GM12878 (cell line): ENCODE measurements around the gene PLEKHG2. TPM values are rescaled to one million over a fixed set of nuclear protein-coding genes. Genes with fewer than 3 reads are reported as not detected.

Experiments used
- ATF3 ChIP-seq: IDR thresholded peaks from 2 replicates; pipeline ENCODE4 v1.6.1; 2011; ENCODE audit warnings: low read depth, mild to moderate bottlenecking, low read length, moderate library complexity, borderline replicate concordance; ENCODE audit errors: extremely low read depth
- BCL11A ChIP-seq: IDR thresholded peaks from 2 replicates; pipeline ENCODE4 v1.6.1; 2011; ENCODE audit warnings: low read depth, low read length
- BRCA1 ChIP-seq: IDR thresholded peaks from 2 replicates; pipeline ENCODE4 v1.6.1; 2011; ENCODE audit warnings: low read depth, low read length, improper control_type of control experiment
- CBFB ChIP-seq: IDR thresholded peaks from 2 replicates; pipeline ENCODE4 v1.6.1; 2016; ENCODE audit warnings: antibody characterized with exemption, low read depth
- CHD4 ChIP-seq: fragments of 200-600 bp; sonication (generic); IDR thresholded peaks from 2 replicates; pipeline ENCODE4 v1.6.1; 2016; ENCODE audit warnings: mild to moderate bottlenecking
- CTCF ChIP-seq, 3 experiments: IDR thresholded peaks in 2 of 3; conservative IDR thresholded peaks in 1 of 3; 2 replicates each; pipeline ENCODE4 v1.5.1; 2011; ENCODE audit warnings: low read depth in 3 of 3, low read length in 3 of 3, mild to moderate bottlenecking in 3 of 3, control low read depth in 2 of 3, moderate library complexity in 2 of 3, inconsistent platforms in 1 of 3, mixed read lengths in 1 of 3; ENCODE audit not compliant: control insufficient read depth in 2 of 3, insufficient read depth in 1 of 3; ENCODE audit errors: extremely low read depth in 1 of 3
- EED ChIP-seq: sonication (generic); IDR thresholded peaks from 2 replicates; pipeline ENCODE4 v1.6.1; 2016; ENCODE audit warnings: antibody characterized with exemption, low read depth
- ELK1 ChIP-seq: IDR thresholded peaks from 2 replicates; pipeline ENCODE4 v1.6.1; 2012; ENCODE audit warnings: low read depth, low read length, improper control_type of control experiment
- FOS ChIP-seq: IDR thresholded peaks from 3 replicates; pipeline ENCODE4 v1.6.1; 2011; ENCODE audit warnings: borderline replicate concordance; ENCODE audit not compliant: insufficient read length; ENCODE audit errors: extremely low read depth
- GABPA ChIP-seq: IDR thresholded peaks from 2 replicates; pipeline ENCODE4 v1.6.1; 2014; ENCODE audit warnings: antibody characterized with exemption, low read depth, mild to moderate bottlenecking, inconsistent platforms
- GATAD2B ChIP-seq: fragments of 450-650 bp; conservative IDR thresholded peaks from 2 replicates; pipeline ENCODE4 v1.6.1; 2017; ENCODE audit warnings: low read depth, mild to moderate bottlenecking, moderate library complexity
- IRF4 ChIP-seq: IDR thresholded peaks from 2 replicates; pipeline ENCODE4 v1.6.1; 2011; ENCODE audit warnings: low read depth, low read length
- MAX ChIP-seq: IDR thresholded peaks from 2 replicates; pipeline ENCODE4 v1.6.1; 2012; ENCODE audit warnings: low read depth, low read length, improper control_type of control experiment
- NFYB ChIP-seq: IDR thresholded peaks from 2 replicates; pipeline ENCODE4 v1.6.1; 2011; ENCODE audit warnings: low read depth, mild to moderate bottlenecking, low read length, improper control_type of control experiment, moderate library complexity; ENCODE audit not compliant: insufficient read depth
- PML ChIP-seq: IDR thresholded peaks from 2 replicates; pipeline ENCODE4 v1.6.1; 2012; ENCODE audit warnings: low read length, inconsistent platforms
- RCOR1 ChIP-seq: conservative IDR thresholded peaks from 2 replicates; pipeline ENCODE4 v1.6.1; 2012; ENCODE audit warnings: low read depth, low read length, improper control_type of control experiment
- RELB ChIP-seq: fragments of 450-650 bp; IDR thresholded peaks from 2 replicates; pipeline ENCODE4 v1.6.1; 2017; ENCODE audit warnings: low read depth, mild to moderate bottlenecking, moderate library complexity
- SMAD5 ChIP-seq: IDR thresholded peaks from 2 replicates; pipeline ENCODE4 v1.6.1; 2016; ENCODE audit warnings: antibody characterized with exemption, low read depth
- ZNF592 ChIP-seq: fragments of 450-650 bp; IDR thresholded peaks from 2 replicates; pipeline ENCODE4 v1.6.1; 2017; ENCODE audit warnings: mild to moderate bottlenecking, moderate library complexity
- polyA plus RNA-seq, 11 experiments: library from polyadenylated mRNA; depleted of rRNA in 4 of 11; unstranded in 6 of 11; stranded (reverse) in 5 of 11; fragments of >200 nt; fragmentation: Nextera tagmentation in 4 of 11; fragmentation: Illumina TruSeq in 1 of 11; extraction: Ambion mirVana in 4 of 11; extraction: Trizol in 1 of 11; gene quantifications; 1 replicate in 1 of 11; 2 replicates in 10 of 11; pipeline versions ENCODE4 v1.2.1 to v1.2.3, GENCODE V29; 2011 to 2016; ENCODE audit warnings: inconsistent platforms in 2 of 11, missing spikeins in 2 of 11, low read depth in 1 of 11
- total RNA-seq, 4 experiments: library from RNA; depleted of rRNA in 3 of 4; stranded (reverse); fragments of >200 nt in 3 of 4; fragmentation: Illumina TruSeq in 1 of 4; extraction: Trizol in 1 of 4; gene quantifications; 2 replicates each; pipeline versions ENCODE4 v1.2.1 to v1.2.3, GENCODE V29; 2013 to 2021

Gene PLEKHG2
- total and polyA plus RNA-seq, 10 of the 15 experiments (the other 5 are each of a cell fraction or from before 2014, with no cell fraction given), result 3.0 to 62.5 (median 17.2) TPM

GRCh38 chr19:39403331-39404312, 8.8 kb upstream of the PLEKHG2 start (continued):
- TF ChIP-seq MAX (peak; percentile 11; the same call in 1 of the 2 replicates), GATAD2B (peak; percentile 85), CTCF (IDR thresholded peaks at IDR 0.05 in 2 of 3, conservative IDR thresholded peaks at IDR 0.05 in 1 of 3; ENCODE audit: control insufficient read depth in 2 of 3, extremely low read depth in 1 of 3, insufficient read depth in 1 of 3, low read depth in 3 of 3, low read length in 3 of 3) (no peak), BCL11A (peak; percentile 63), CHD4 (no peak), SMAD5 (no peak), FOS (no peak), ZNF592 (peak; percentile 87; the same call in 1 of the 2 replicates), GABPA (no peak), EED (peak; percentile 69; the same call in 1 of the 2 replicates), RCOR1 (no peak), RELB (peak; percentile 92), CBFB (no peak), NFYB (no peak), ELK1 (0 out of 2 replicates have a peak, but pooled peaks have one; percentile 54), PML (no peak), ATF3 (no peak), IRF4 (no peak), BRCA1 (no peak)
